Measurements from ENCODE around the gene ONECUT1. TPM values are rescaled to one million over a fixed set of nuclear protein-coding genes. Genes with fewer than 3 reads are reported as not detected.

The ONECUT1 gene
- total and polyA plus RNA-seq, 12 donors: 0.06 to 0.18 TPM; not detected in 10

GRCh38 chr15:52790941-52791751, 1.0 kb upstream of the ONECUT1 start:
- H3K27me3 ChIP-seq: peaks cover 75% of the 10 kb centered on the region
- H3K4me1 ChIP-seq (replicated peaks in 1 of 2): peaks cover 0 to 3% of the 10 kb centered on the region in 2 donors

GRCh38 chr15:52789601-52790168, 451 bp downstream of the ONECUT1 start:
- 0 to 1% (median 1%) methylated on average over 14 to 51 of the region's 51 CpGs for WGBS, 4 donors
- intact Hi-C loops (cut with DNase I): loop anchor here in 1 of 2 donors (10.0 kb wide), 1 partner anchor 405 kb away; no protein-coding TSS in a partner anchor
- TF ChIP-seq CTCF (IDR thresholded peaks at IDR 0.05) (no peak), POLR2A (IDR thresholded peaks at IDR 0.05) (no peak)
- H3K36me3 ChIP-seq (replicated peaks in 1 of 2): no peaks in the 10 kb centered on the region
- H3K27me3 ChIP-seq: peaks cover 75% of the 10 kb centered on the region
- H3K27ac ChIP-seq: no peak overlapping the region
- no peaks in the 10 kb centered on the region for H3K9me3 ChIP-seq (replicated peaks in 1 of 3)
- peaks cover 0 to 3% of the 10 kb centered on the region in 2 donors for H3K4me1 ChIP-seq (replicated peaks in 1 of 2)
- H3K4me3 ChIP-seq: peak overlapping the region in 1 of 4 donors; percentile 47
- no peak for DNase-seq

More at GRCh38 chr15:52790941-52791751, 1.0 kb upstream of the ONECUT1 start:
- Histone ChIP-seq H3K4me3 (peak overlapping the region in 1 of 4 donors; percentile 47), H3K27ac (no peak overlapping the region), H3K9me3 (replicated peaks in 1 of 3) (no peaks in the 10 kb centered on the region), H3K36me3 (replicated peaks in 1 of 2) (no peaks in the 10 kb centered on the region)
- WGBS, 4 donors: 17 to 20% (median 18%) methylated on average over 36 to 50 of the region's 50 CpGs
- intact Hi-C loops (cut with DNase I): no loop called here
- no peak for TF ChIP-seq CTCF (IDR thresholded peaks at IDR 0.05)
- TF ChIP-seq POLR2A (IDR thresholded peaks at IDR 0.05): no peak
- no peak for DNase-seq

GRCh38 chr15:52789008-52789600, 1.0 kb downstream of the ONECUT1 start:
- 4 to 20% (median 7%) methylated on average over 1 to 37 of the region's 37 CpGs for WGBS, 4 donors
- Histone ChIP-seq H3K9me3 (replicated peaks in 1 of 3) (no peaks in the 10 kb centered on the region), H3K4me3 (peak overlapping the region in 1 of 4 donors; percentile 47), H3K36me3 (replicated peaks in 1 of 2) (no peaks in the 10 kb centered on the region), H3K27ac (no peak overlapping the region), H3K4me1 (replicated peaks in 1 of 2) (peaks cover 0 to 4% of the 10 kb centered on the region in 2 donors), H3K27me3 (peaks cover 77% of the 10 kb centered on the region)
- TF ChIP-seq POLR2A (IDR thresholded peaks at IDR 0.05) (no peak), CTCF (IDR thresholded peaks at IDR 0.05) (no peak)
- no peak for DNase-seq
- intact Hi-C loops (cut with DNase I): loop anchor here in 1 of 2 donors (10.0 kb wide), 1 partner anchor 406 kb away; no protein-coding TSS in a partner anchor
